ENCODE data around the gene NGB. TPM values are rescaled to one million over a fixed set of nuclear protein-coding genes. Genes with fewer than 3 reads are reported as not detected.

The NGB gene
- total and polyA plus RNA-seq, 9 of the 15 experiments (the other 6 are each of a cell fraction or from before 2014, with no cell fraction given), result not detected

- no peak for TF ChIP-seq ZNF212 (CRISPR knock-in tag; IDR thresholded peaks at IDR 0.05)
These were observed 43.8 kb upstream of the NGB start (continued) for GRCh38 chr14:77314539-77315457.

DNA sequence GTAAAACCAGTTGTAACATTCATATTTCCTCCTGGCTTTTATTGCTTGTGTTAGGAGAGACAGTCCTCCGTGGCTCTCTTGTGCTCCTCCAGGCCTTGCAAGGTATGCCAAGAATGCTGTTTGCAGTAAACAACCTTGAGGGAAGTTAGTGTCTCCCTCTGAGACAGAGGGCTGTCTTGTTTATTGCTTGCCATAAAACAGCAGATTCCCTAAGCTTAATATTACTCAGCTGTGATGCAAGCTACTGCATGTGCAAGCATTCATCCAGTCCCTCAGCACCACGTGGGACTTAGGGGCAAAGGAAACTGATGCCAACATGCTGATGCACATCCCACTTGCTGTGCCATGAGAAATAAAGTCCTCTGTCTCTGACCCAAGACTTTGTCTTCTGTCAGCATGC is 43.0 kb upstream of the NGB start:
- ATAC-seq, result no peak
- in situ Hi-C loops (cut with MboI), result no loop called here
- no peak for FAIRE-seq
- H3K27ac ChIP-seq (ENCODE audit: extremely low read depth, low read depth, low read length), result no peak overlapping the region
- H3K79me2 ChIP-seq (ENCODE audit: control insufficient read depth, insufficient read depth, low read length), result no peaks in the 10 kb centered on the region; the same call in 2 of the 3 replicates
- H3K36me3 ChIP-seq (ENCODE audit: control insufficient read depth, insufficient read depth, low read length), result 0 out of 3 replicates have a peak, but pooled peaks cover 3% of the 10 kb centered on the region
- H2AFZ ChIP-seq (ENCODE audit: low read depth, low read length), result no peak overlapping the region
- no peak overlapping the region for H3K4me3 ChIP-seq
- ChIA-PET CTCF (ENCODE audit: low intra/inter-chr PET ratio) (no interaction called here), POLR2A (interaction anchor here (0.6 to 0.8 kb wide), 2 partner anchors 143 to 148 kb away, joined by 3 to 4 read pairs; partner anchors contain the start of genes AHSA1 and VIPAS39)
- DNase-seq (ENCODE audit: extremely low read depth in 1 of 4, low spot score in 3 of 4), result no peak
- BruUV-seq (replicated peaks), result no TSS peak
- H3K4me1 ChIP-seq (replicated peaks in 1 of 2; ENCODE audit: control insufficient read depth in 2 of 2, insufficient read depth in 2 of 2, low read length in 2 of 2), result no peaks in the 10 kb centered on the region; a peak in 1 of 5 replicates
- TF ChIP-seq MCM5 (IDR thresholded peaks at IDR 0.05; ENCODE audit: low read depth), result no peak
- no peak for TF ChIP-seq CHCHD3 (CRISPR knock-in tag; IDR thresholded peaks at IDR 0.05)
- TF ChIP-seq RFX7 (CRISPR knock-in tag; IDR thresholded peaks at IDR 0.05), result no peak
- intact Hi-C loops (cut with micrococcal nuclease), result no loop called here
- no peak overlapping the region for H3K4me2 ChIP-seq (ENCODE audit: insufficient read depth, low read length)
- H3K27me3 ChIP-seq (ENCODE audit: control insufficient read depth in 2 of 2, insufficient read depth in 2 of 2, low read length in 2 of 2), result no peaks in the 10 kb centered on the region
- WGBS (ENCODE audit: insufficient coverage, low coverage, missing lambda C conversion rate), result 22% methylated on average over 2 of the region's 2 CpGs
- H4K20me1 ChIP-seq (replicated peaks; ENCODE audit: control insufficient read depth, insufficient read depth, low read length), result 0 out of 2 replicates have a peak, but pooled peaks cover 3% of the 10 kb centered on the region
- peaks cover 3% of the 10 kb centered on the region for H3K9me1 ChIP-seq (ENCODE audit: control insufficient read depth, insufficient read depth, low read length)
- no peak overlapping the region for H3K9ac ChIP-seq (ENCODE audit: insufficient read depth in 1 of 2, low read depth in 2 of 2, low read length in 2 of 2)
- H3K9me3 ChIP-seq (replicated peaks; ENCODE audit: control insufficient read depth, insufficient read depth, low read depth, low read length), result no peaks in the 10 kb centered on the region
